ENCODE measurements around the gene FNDC10.
"Not testable (repeated sequence)": the region's sequence is repeated elsewhere in the genome, so short reads cannot be mapped to it uniquely, and the experiment has no call there.

The FNDC10 gene

GRCh38 chr1:1599935-1600860, at the start of gene FNDC10:
Gene FNDC10 (minus strand): TSS chr1:1600135. CDS start chr1:1600015, 120 bp downstream.
- DNase-seq (ENCODE audit: low spot score) = no peak

- not testable (repeated sequence) for DNase-seq (ENCODE audit: low spot score)
Observed at GRCh38 chr1:1648265-1648664, 48.3 kb upstream of the FNDC10 start.

- not testable (repeated sequence) for DNase-seq (ENCODE audit: low spot score)
Observed at GRCh38 chr1:1647567-1648241, 47.8 kb upstream of the FNDC10 start.

GRCh38 chr1:1646326-1646725, 46.4 kb upstream of the FNDC10 start:
- not testable (repeated sequence) for DNase-seq (ENCODE audit: low spot score)

- not testable (repeated sequence) for DNase-seq (ENCODE audit: low spot score)
Observed at GRCh38 chr1:1640711-1641461, 41.0 kb upstream of the FNDC10 start.

- DNase-seq (ENCODE audit: low spot score) = not testable (repeated sequence)
Observed at GRCh38 chr1:1640081-1640480, 40.1 kb upstream of the FNDC10 start.

- not testable (repeated sequence) for DNase-seq (ENCODE audit: low spot score)
Observed at GRCh38 chr1:1639368-1639767, 39.4 kb upstream of the FNDC10 start.

GRCh38 chr1:1638528-1638927, 38.6 kb upstream of the FNDC10 start:
- not testable (repeated sequence) for DNase-seq (ENCODE audit: low spot score)

- not testable (repeated sequence) for DNase-seq (ENCODE audit: low spot score)
Observed at GRCh38 chr1:1637479-1637875, 37.5 kb upstream of the FNDC10 start.

- DNase-seq (ENCODE audit: low spot score) = not testable (repeated sequence)
Observed at GRCh38 chr1:1636621-1637478, 36.9 kb upstream of the FNDC10 start.

GRCh38 chr1:1634613-1635012, 34.7 kb upstream of the FNDC10 start:
- not testable (repeated sequence) for DNase-seq (ENCODE audit: low spot score)

- DNase-seq (ENCODE audit: low spot score) = not testable (repeated sequence)
Observed at GRCh38 chr1:1633409-1633808, 33.5 kb upstream of the FNDC10 start.

GRCh38 chr1:1631782-1632420, 32.0 kb upstream of the FNDC10 start, which contains the start of gene MMP23B:
Gene MMP23B (plus strand): TSS chr1:1632173. CDS start chr1:1632219, 46 bp downstream.
- peak; percentile 66 for DNase-seq (ENCODE audit: low spot score)

- peak; percentile 61 for DNase-seq (ENCODE audit: low spot score)
Observed at GRCh38 chr1:1630965-1631781, 31.2 kb upstream of the FNDC10 start.

GRCh38 chr1:1630191-1630964, 30.4 kb upstream of the FNDC10 start:
- DNase-seq (ENCODE audit: low spot score) = peak; percentile 69

- DNase-seq (ENCODE audit: low spot score) = no peak
Observed at GRCh38 chr1:1629430-1630190, 29.7 kb upstream of the FNDC10 start.

- DNase-seq (ENCODE audit: low spot score) = no peak
Observed at GRCh38 chr1:1628754-1629429, 29.0 kb upstream of the FNDC10 start.

Data from AG08396 (cell line).